ENCODE data around the gene SMOC2.

The SMOC2 gene

DNA sequence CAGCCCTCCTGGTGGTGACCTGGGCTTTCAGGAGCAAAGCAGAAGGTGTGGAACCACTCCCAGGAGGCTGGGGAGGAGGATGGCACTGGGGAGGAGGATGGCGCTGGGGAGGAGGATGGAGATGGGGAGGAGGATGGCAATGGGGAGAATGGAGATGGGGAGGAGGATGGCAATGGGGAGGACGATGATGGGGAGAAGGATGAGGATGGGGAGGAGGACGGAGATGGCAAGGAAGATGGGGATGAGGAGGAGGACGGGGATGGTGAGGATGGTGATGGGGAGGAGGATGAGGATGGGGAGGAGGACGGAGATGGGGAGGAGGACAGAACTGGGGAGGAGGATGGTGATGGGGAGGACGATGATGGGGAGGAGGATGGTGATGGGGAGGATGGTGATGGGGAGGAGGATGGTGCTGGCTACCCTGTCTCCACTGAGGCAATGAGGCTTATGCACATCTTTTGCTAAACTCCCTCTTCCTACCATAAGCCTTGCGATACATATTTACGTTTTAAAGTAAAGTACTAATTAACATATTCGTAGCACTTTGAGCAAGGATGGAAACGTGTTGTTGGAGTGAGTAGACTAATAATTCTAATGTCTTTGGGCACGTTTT lies 7.4 kb downstream of the SMOC2 start:
- no peak for DNase-seq

DNA sequence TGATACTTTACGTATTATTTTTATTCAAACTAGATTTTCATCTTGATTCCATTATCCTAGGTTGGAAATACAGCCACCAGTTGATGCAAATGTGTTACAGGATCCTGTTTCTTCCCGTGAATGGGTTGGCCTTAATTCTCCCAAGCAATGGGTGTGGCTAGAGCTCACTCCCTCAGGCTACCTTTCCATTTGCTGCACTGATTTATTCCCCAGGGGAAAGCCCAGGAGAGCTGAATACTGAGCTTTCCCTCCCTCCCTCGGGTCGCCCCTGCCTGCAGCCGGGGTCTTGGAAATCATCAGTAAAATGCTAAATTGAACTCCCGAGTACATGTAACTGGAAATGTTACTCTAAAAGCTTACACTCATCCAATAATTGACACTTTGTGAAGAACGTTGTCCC lies 9.9 kb downstream of the SMOC2 start:
- no peak for DNase-seq

DNA sequence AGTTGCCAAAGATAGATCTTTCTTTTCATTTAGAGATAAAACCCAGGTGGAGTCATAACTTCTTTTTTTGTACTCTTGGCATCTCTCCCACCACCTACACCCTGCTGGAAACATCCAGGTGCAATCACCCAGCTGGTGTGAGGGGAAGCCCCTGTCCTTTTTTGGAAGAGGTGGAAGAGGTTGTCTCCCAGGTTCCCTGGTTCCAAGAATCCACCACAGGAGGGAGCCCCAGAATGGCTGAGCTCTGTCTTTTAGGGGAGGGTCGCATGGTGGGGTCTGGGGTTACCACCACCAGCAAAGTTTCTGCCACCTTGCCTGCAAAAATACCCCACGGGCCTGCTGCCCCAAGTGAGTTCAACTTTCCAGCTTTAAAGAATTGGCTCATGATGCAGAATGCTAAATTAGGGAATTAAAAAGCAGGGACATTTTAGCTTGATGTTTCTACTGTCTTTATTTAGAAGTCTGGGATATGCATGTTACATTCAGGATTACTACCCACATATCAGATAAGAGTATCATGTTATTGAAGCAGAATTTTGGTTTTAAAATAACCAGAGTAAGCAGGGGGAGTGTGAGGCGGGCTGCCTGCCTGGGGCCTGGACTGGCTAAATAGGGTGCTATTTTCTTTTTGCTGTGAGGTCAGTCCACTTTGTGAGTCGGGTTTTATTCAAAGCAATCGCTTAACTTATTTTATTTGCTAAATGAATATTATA lies 11.0 kb downstream of the SMOC2 start:
- peak; percentile 29 for DNase-seq

DNA sequence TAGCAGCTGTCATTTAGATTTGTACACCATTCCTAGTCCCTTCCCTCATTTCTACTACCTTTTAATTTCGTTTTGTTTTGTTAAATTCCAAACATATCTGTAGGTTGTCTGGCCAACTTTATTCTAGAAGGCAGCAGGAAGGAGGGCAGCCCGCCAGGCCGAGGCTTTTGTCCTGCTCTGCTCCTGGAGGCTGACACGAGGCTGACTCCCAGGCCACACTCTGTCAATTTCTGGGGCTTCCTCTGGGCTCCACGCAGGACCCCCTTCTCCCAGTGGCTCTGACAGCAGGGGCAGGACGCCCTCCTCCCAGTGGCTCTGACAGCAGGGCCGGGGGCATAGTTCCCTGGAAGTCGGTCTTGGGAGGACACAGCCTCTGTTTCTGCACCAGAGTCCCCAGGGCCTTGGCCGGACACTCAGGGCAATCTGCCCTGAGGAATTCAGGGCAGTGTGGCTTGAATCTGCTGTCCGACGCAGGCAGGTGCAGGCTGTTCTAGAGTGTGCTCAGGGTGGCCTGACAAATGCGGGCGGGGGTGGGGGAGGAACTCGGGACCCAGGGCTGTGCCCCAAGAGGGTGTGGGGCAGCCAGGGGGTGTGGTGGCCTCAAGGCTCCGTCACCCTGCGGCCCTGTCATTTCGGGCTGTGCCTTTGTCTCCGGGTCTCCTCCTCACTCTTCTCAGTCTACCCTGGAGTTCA lies 11.8 kb downstream of the SMOC2 start:
- DNase-seq = no peak

DNA sequence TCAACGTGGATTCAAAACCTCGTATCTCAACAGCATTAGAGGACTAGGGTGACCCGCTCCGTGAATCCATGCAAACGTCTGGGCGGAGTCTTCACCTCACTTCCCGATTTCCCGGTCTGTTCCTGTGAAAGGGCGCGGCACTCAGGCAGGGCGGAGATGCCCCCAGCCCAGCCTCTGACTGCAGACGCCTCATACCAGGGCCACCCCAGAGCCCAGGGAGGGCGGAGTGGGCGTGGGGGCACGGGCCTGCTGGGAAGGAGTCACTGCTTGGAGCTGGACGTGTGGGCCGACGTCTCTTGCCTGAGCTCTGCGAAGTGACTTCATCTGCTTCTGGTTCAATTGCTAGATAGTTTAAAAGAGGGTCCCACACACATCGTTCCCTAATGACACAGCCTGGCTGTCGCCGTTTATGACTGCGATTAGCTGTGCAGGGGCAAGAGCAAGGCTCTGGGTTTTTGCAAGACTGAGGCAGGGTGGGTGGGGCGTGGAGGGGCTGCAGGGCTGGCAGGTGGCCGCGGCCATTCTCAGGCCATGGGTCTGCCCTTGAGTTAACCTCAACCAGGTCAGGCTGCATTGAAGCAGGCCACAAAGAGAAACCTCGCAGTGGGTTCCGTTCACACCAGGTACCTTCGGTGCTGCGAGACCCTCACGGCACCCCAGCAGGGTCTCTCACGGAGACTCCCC lies 15.0 kb downstream of the SMOC2 start:
- DNase-seq = no peak

DNA sequence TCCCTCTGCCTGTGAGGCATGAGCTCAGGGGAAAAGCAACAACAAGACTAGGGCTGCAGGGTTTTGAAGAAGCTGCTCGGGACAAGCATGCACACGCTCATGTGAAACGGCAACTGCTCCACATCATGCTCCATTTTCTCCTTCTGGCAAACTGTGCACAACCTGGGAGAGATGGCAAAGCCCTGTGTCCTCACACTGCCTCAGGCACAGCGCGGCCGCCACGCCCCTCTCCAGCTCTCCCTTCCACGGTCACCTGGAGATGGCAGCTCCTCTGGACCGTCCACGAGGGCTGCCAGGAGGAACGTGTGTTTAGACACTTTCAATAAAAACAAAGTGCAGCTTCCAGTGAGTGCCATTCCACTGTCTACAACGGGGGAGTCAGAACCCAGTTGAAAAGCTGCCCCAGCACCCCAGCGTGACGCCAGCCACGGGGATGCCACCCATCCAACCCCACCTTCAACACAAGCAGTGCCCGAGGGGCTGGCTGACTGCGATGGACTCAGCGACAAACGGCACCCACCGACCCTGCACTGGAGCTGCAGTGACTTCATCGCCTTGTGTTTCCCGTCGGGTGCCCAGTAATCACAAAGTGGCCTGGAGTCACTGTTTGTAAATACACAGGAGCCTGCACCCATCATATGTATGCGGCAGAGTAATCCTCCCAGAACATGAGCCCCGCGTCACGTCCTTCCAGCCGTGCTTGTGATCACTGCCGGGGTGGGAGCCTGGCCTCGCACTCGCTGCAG lies 16.1 kb downstream of the SMOC2 start:
- no peak for DNase-seq

DNA sequence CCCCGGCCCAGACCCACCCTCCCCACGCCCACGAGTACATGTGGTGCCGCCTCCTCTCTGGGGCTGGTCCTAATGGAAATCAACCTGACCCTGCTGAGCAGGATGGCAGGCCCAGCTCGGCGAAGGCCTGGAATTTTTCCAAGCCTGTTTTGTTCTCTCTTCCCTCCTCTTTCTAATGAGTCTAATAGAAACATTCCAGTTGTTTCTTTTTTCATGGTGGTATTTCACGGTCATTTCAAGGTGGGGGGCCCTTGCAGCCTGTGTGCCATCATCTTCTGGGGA lies 16.6 kb downstream of the SMOC2 start:
- no peak for DNase-seq

DNA sequence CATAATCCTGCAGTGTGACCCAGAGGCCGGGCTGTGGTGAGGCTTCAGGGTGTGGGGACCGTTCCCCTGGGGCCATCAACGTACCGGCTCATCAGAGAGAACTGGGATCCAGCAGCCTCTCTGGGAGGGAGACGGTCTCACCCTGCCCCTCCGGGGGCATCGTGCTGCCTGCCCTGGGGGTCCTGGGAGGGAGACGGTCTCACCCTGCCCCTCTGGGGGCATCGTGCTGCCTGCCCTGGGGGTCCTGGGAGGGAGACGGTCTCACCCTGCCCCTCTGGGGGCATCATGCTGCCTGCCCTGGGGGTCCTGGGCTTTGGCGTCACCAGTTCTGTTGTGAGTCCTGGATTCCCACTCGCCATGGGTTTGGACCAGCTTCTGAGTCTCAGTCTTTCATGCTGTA lies 17.1 kb downstream of the SMOC2 start:
- DNase-seq = no peak

DNA sequence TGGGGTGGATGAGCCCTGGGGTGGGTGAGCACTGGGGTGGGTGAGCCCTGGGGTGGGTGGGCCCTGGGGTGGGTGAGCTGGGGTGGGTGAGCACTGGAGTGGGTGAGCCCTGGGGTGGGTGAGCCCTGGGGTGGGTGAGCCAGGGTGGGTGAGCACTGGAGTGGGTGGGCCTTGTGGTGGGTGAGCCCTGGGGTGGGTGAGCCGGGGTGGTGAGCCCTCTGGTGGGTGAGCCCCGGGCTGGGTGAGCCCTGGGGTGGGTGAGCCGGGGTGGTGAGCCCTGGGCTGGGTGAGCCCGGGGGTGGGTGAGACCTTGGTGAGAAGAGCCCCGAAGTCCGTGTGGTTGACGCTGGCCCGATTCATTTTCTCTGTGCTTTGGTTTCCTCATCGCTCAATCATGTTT lies 18.6 kb downstream of the SMOC2 start:
- DNase-seq = no peak

DNA sequence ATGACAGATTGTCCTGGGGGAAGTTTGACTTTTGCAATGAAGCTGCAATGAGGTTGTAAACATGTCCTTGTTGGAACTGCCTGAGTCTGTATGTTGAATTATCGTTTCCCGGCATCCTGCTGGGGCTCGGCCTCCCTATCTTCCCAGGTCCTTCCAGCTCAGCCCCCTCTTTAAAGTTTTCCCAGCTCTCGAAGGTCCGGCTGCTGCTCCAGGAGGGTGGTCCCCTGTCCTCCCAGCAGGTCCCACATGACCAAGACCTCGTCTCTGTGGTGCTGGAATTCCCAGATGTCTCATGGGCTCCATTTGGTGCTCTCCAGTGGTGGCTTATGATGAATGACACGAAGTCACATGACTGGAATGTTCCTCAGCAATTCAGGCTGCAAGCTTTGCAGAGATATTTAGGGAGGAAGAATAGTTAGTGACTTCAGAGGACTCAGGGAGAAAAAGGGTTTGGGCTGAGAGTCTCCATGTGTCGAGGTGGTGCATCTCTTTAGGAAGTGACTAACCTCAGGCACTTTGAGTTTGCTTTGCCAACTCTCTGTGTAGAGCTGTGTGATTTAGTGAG lies 21.4 kb downstream of the SMOC2 start:
- no peak for DNase-seq

DNA sequence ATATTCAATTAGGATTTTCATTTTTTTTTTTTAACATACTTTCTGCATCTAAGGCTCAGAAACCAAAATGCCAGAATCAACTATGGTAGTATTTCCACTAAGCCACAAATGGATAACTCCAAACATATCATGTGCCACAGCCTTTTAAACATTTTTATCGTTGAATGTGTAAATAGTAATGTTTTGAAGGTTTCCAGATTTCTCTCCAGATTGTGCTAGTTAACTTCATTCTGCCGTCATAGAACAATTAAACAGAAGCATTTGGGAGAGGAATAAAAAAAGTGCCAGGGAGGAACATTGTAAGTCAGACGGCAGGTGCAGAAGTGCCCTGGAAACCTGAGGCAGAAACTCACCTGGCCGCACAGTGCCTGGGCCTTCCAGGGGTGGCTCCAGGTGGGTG lies 23.6 kb downstream of the SMOC2 start:
- no peak for DNase-seq

DNA sequence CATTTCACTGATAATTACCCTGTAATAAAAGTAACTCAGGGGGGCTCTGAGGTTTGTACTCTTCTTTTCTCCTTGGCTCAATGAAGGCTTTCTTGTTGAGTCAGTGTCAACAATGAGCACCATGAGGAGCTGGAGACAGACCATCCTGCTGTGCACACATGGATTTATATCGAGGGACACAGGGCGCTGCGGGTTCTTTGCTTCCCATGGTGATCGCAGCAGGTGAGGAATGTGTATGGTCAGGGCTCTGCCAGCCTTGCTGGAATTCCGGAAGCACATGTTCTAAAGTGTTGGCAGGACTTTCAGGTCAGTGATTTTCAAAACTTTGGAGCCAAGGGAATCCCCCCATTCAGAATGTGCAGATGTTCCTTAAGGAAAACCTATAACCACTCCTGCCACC lies 27.1 kb downstream of the SMOC2 start:
- no peak for DNase-seq

DNA sequence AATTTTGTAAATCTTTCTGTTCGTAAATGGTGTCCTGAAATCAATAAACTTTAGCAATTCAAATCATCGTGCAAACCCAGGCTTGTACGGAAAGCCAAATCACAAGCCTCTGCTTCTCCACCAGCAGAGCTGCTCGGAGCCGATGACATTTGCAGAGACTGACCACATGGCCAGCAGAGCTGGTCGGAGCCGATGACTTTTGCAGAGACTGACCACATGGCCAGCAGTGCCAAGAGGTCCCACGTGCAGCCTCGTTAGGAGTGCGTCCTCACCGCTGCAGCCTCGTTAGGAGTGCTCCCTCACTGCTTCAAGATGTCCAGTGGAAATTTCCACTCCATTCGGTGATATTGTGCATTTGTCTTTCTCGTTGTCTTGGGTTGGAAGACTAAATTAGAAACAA lies 28.5 kb downstream of the SMOC2 start:
- no peak for DNase-seq

DNA sequence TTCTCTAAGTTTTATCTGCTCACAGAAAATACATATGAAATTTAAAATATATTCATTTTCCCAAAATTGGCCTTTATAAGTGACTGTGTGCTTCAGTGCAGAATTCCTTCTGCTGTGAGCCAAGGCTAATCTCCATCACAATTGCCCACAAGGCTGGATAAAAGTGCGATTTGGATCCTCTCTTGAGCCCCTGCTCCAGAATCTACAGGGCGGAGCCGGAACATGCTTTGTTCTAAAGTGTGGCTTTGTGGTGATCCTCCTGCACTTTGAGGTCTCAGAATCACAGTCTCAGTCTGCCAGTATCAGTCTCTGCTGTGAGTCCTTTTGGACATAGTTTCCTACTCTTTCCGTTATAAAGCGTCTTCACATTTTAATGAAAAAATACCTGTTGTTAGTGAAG lies 28.9 kb downstream of the SMOC2 start:
- DNase-seq = no peak

DNA sequence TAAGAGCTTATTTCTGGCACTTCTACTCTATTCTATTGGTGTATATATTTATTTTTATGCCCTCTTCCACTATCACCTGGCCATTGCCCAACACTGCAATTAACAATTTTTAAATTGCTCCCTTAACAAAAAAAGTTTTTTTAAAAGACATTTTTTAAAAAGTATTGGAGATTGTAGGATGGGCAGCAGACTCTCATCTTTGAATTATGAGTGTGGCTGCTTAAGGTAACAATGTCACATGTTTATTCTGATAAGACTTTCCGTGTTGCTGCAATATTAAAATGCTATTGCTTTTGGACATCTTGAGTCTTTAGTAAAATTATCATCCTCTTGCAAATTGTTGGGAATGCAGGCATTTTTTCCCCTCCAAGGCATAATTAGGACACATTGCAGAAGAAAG lies 31.4 kb downstream of the SMOC2 start:
- DNase-seq = no peak

DNA sequence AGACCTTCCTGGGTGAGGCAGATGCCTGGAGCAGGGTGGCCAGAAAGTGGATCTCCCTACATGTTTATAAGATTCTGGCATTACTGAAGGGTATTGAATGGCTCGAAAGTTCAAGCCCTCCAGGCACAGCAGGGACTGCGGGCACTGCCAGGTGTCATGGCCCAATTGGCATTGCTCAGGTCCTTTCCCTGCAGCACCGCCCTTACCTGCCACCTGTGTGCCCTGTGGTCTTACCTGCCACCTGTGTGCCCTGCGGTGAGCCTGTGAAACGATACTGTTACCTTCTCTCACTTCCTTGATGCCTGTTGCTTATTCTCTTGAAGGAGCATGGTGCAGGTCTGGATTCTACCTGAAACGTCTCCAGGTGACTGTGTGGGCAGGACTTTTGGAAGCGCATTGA lies 32.2 kb downstream of the SMOC2 start:
- no peak for DNase-seq

DNA sequence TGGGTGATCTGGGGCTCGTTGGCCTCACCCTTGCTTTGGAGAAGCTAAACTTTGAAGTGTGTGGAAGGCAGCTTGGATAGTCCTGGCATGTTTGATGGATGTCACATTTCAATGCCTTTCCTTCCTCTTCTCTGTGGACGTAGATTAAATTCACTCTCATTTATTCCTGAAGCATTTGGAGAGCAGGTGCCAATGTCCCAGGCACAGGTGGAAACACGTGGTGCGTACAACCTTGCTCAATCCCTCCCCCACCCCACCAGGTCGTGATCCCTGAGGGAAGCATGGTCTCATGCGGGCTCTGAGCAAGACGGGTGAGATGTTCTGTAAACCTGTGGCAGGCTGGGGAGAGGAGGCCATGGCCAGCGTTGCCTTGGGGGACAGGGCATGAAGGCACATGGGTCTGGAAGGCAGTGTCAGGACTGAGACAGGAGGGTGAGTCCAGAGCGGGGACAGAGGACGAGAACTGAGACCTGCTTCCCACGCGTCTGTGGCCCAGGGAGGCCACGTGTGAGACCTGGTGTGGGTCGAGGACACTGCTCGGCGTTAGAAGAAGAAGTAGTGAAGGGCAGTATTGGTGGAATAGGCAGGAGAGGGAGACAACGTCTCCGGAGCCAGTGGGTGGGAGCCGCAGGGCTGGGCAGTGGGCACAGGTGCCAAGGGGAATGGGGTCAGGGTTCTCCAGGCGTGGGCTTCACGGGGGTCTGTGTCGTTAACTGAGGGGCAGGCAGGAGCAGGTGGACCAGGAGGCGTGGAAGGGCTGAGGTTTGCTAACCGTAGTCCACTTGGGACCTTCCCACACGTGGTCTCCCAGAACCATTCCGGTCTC lies 34.4 kb downstream of the SMOC2 start:
- DNase-seq = no peak

DNA sequence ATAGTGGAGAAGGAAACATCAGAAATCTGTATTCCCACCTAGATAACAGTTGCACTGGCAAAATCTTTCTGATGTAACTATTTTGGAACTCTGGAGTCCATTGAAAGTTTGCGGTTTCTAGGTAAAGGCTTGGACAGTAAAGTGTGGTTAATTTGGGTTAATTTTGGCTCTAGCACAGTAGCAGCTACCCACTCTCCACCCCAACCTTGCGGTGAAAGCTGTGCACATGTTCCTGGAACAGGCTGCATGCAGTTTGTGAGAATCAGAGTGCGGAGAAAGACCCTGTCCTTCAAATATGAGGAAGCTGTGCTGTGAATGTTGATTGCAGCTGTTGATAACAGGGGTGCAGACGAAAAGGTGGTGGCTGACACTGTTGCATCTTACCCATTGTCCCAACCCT lies 38.4 kb downstream of the SMOC2 start:
- DNase-seq = no peak

DNA sequence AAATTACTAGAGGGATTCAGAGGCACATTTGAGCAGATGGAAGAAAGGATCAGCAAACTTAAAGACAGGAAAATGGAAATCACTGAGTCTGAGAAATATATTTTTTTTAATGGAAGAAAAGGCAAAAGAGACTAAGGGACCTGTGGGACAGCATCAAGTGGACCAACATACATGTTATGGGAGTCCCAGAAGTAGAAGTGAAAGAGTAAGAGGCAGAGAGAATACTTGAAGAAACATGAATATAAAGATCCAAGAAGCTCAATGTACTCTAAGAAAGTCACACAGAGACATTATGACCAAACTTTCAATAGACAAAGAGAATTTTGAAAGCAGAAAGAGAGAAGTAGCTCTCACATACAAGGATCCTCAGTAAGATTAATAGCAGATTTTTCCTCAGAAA lies 39.5 kb downstream of the SMOC2 start:
- no peak for DNase-seq

DNA sequence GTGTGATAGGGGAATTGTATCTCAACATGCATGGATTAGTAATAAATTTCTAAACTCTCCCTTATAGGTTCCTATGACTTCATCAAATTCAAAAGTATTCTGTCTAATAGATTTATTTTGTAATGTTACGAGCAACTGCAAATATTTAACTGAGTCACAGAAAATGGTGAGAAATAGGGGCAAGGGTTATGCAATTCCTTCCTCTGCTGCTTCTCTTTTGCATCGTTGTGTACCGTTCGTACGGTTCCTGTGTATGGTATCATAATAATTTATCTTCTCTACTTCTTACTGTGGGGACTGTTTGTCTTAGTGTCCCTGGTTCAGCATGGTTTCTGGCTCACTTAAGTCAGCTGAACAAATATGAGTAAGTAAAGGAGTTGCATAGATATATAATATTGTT lies 44.8 kb downstream of the SMOC2 start:
- DNase-seq = no peak

DNA sequence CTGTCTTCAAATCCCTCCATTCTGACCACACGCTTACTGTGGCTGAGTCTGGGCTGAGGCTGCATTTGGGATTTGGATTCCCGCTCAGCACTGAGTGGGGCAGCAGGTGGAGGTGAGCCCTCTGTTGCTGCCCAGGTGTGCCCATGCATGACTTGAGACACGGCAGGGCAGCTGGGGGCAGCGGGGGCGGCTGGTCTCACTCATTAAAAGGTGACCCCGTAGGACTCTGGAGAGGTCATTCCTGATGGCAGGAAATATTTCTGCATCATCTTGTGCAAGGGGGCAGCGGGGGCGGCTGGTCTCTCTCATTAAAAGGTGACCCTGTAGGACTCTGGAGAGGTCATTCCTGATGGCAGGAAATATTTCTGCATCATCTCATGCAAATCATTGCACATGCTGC lies 49.8 kb downstream of the SMOC2 start:
- DNase-seq = no peak

DNA sequence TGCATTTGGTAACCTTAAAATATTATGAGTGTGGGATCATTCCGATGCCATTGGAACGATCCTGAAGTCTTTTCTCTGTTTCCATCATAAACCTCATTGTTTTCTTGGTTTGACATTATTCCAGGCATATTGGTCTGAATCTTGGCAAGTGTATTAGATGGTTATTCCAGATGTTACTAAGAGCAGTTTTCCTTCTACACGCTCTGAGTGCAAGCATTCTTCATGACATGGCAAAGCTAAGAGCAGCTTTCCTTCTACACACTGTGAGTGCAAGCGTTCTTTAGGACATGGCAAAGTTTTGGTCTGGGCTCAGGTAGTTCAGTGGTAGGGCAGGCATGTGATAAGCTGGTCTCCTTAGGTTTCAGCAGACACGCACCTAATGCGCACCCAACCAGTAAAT lies 53.0 kb downstream of the SMOC2 start:
- no peak for DNase-seq
